Measurements from ENCODE around the gene EVI2A. TPM values are rescaled to one million over a fixed set of nuclear protein-coding genes. Genes with fewer than 3 reads are reported as not detected.
"Not testable (repeated sequence)": the region's sequence is repeated elsewhere in the genome, so short reads cannot be mapped to it uniquely, and the experiment has no call there.

The EVI2A gene
- total RNA-seq, 2 experiments from 2014 or later = 37.8 to 38.4 TPM

- CTCF ChIA-PET = interaction anchor here (1.6 kb wide), 1 partner anchor 9 kb away, joined by 3 read pairs; no protein-coding TSS in a partner anchor
- H3K27ac ChIP-seq (ENCODE audit: low read depth in 1 of 2, low read length in 2 of 2) = no peak overlapping the region
- H3K9me3 Mint-ChIP-seq = no peaks in the 10 kb centered on the region
- no peaks in the 10 kb centered on the region for H3K4me1 ChIP-seq (ENCODE audit: insufficient read depth, low read length)
- peaks cover 66% of the 10 kb centered on the region for H3K36me3 ChIP-seq (ENCODE audit: insufficient read depth, low read length)
- H3K4me3 Mint-ChIP-seq = no peak overlapping the region
- H3K9me3 ChIP-seq (ENCODE audit: control insufficient read depth in 1 of 2, insufficient read depth in 1 of 2, low read length in 2 of 2) = no peaks in the 10 kb centered on the region
- peaks cover 87% of the 10 kb centered on the region for H3K36me3 Mint-ChIP-seq (ENCODE audit: low read depth)
- DNase-seq (no peak), ATAC-seq (ENCODE audit: poor library complexity) (no peak)
- intact Hi-C loops (cut with DNase I, micrococcal nuclease) = no loop called here
- H3K27me3 Mint-ChIP-seq = no peaks in the 10 kb centered on the region
- H3K27ac Mint-ChIP-seq = no peak overlapping the region
- no peak overlapping the region for H3K4me3 ChIP-seq (ENCODE audit: low read length)
- no peak for TF ChIP-seq CTCF (IDR thresholded peaks at IDR 0.05)
- POLR2A ChIA-PET = interaction anchor here (1.2 kb wide), 1 partner anchor 42 kb away, joined by 4 read pairs; the partner anchor contains the start of gene EVI2B
- H3K27me3 ChIP-seq (ENCODE audit: control insufficient read depth in 1 of 2, insufficient read depth in 2 of 2, low read length in 2 of 2) = no peaks in the 10 kb centered on the region
- no peaks in the 10 kb centered on the region for H3K4me1 Mint-ChIP-seq (ENCODE audit: low read depth)
These were observed 34.5 kb upstream of the EVI2A start for GRCh38 chr17:31355935-31356334.

GRCh38 chr17:31349454-31349853, 28.0 kb upstream of the EVI2A start:
- Histone ChIP-seq H3K27ac (ENCODE audit: low read depth in 1 of 2, low read length in 2 of 2) (no peak overlapping the region), H3K4me1 (ENCODE audit: insufficient read depth, low read length) (no peaks in the 10 kb centered on the region), H3K4me3 (ENCODE audit: low read length) (no peak overlapping the region), H3K27me3 (ENCODE audit: control insufficient read depth in 1 of 2, insufficient read depth in 2 of 2, low read length in 2 of 2) (no peaks in the 10 kb centered on the region), H3K9me3 (ENCODE audit: control insufficient read depth in 1 of 2, insufficient read depth in 1 of 2, low read length in 2 of 2) (no peaks in the 10 kb centered on the region), H3K36me3 (ENCODE audit: insufficient read depth, low read length) (peaks cover 45% of the 10 kb centered on the region)
- ChIA-PET CTCF (no interaction called here), POLR2A (no interaction called here)
- intact Hi-C loops (cut with DNase I, micrococcal nuclease) = no loop called here
- no peak for DNase-seq
- no peak for TF ChIP-seq CTCF (IDR thresholded peaks at IDR 0.05)
- Mint-ChIP-seq H3K4me3 (no peak overlapping the region), H3K36me3 (ENCODE audit: low read depth) (peaks cover 55% of the 10 kb centered on the region), H3K27ac (no peak overlapping the region), H3K9me3 (no peaks in the 10 kb centered on the region), H3K4me1 (ENCODE audit: low read depth) (no peaks in the 10 kb centered on the region), H3K27me3 (no peaks in the 10 kb centered on the region)
- ATAC-seq (ENCODE audit: poor library complexity) = no peak

- intact Hi-C loops (cut with DNase I, micrococcal nuclease); ATAC-seq (ENCODE audit: poor library complexity): not testable (repeated sequence)
- H3K36me3 Mint-ChIP-seq (ENCODE audit: low read depth) = peaks cover 50% of the 10 kb centered on the region
These were observed 23.8 kb upstream of the EVI2A start for GRCh38 chr17:31345191-31345747.

More at GRCh38 chr17:31345191-31345747, 23.8 kb upstream of the EVI2A start:
- H3K27me3 Mint-ChIP-seq; DNase-seq; H3K4me3 Mint-ChIP-seq; CTCF ChIA-PET; H3K4me1 Mint-ChIP-seq (ENCODE audit: low read depth); H3K9me3 Mint-ChIP-seq; H3K27ac ChIP-seq (ENCODE audit: low read depth in 1 of 2, low read length in 2 of 2); H3K27ac Mint-ChIP-seq; POLR2A ChIA-PET; H3K27me3 ChIP-seq (ENCODE audit: control insufficient read depth in 1 of 2, insufficient read depth in 2 of 2, low read length in 2 of 2); H3K4me1 ChIP-seq (ENCODE audit: insufficient read depth, low read length); H3K9me3 ChIP-seq (ENCODE audit: control insufficient read depth in 1 of 2, insufficient read depth in 1 of 2, low read length in 2 of 2); H3K4me3 ChIP-seq (ENCODE audit: low read length): not testable (repeated sequence)
- H3K36me3 ChIP-seq (ENCODE audit: insufficient read depth, low read length) = peaks cover 32% of the 10 kb centered on the region

All from CD4-positive, alpha-beta T cell (primary cell).